GM23338 (cell line): Measurements from ENCODE around the gene KCNIP1. TPM values are rescaled to one million over a fixed set of nuclear protein-coding genes. Genes with fewer than 3 reads are reported as not detected.

Experiments used
- CREB1 ChIP-seq: fragments of 250-450 bp; sonication (Bioruptor Pico); IDR thresholded peaks from 2 replicates; pipeline ENCODE4 v1.5.0; 2020; ENCODE audit warnings: low read depth, mild to moderate bottlenecking, moderate library complexity
- JUNB ChIP-seq: IDR thresholded peaks from one replicate; pipeline ENCODE4 v1.6.1; 2016; ENCODE audit warnings: antibody characterized with exemption; ENCODE audit not compliant: unreplicated experiment
- NANOG ChIP-seq: IDR thresholded peaks from 2 replicates; pipeline ENCODE4 v1.6.1; 2016; ENCODE audit warnings: antibody characterized with exemption, borderline replicate concordance
- POLR2AphosphoS5 ChIP-seq: IDR thresholded peaks from 2 replicates; pipeline ENCODE4 v1.6.1; 2016; ENCODE audit warnings: antibody characterized with exemption, low read depth
- STAT1 ChIP-seq: IDR thresholded peaks from one replicate; pipeline ENCODE4 v1.6.1; 2016; ENCODE audit warnings: antibody characterized with exemption; ENCODE audit not compliant: unreplicated experiment
- ZNF114 ChIP-seq: fragments of 250-450 bp; sonication (Bioruptor Pico); IDR thresholded peaks from 2 replicates; pipeline ENCODE4 v1.5.0; 2020; ENCODE audit warnings: mild to moderate bottlenecking, moderate library complexity
- polyA plus RNA-seq: library from polyadenylated mRNA; unstranded; fragments of >200 nt; fragmentation: Nextera tagmentation; extraction: Ambion mirVana; gene quantifications from 2 replicates; pipeline ENCODE4 v1.2.1, GENCODE V29; 2016
- total RNA-seq: library from RNA; depleted of rRNA; stranded (reverse); fragments of >200 nt; shearing (Covaris generic); gene quantifications from 2 replicates; pipeline ENCODE4 v1.2.3, GENCODE V29; 2014
- TF ChIP-seq, protein P1 (sequence below): fragments of 250-450 bp; sonication (Bioruptor Pico); IDR thresholded peaks from 2 replicates; pipeline ENCODE4 v1.5.0; 2020; ENCODE audit warnings: mild to moderate bottlenecking, moderate library complexity
- TF ChIP-seq, protein P2 (sequence below): IDR thresholded peaks from one replicate; pipeline ENCODE4 v1.6.1; 2018; ENCODE audit warnings: antibody characterized with exemption; ENCODE audit not compliant: unreplicated experiment
- TF ChIP-seq, protein P3 (sequence below): IDR thresholded peaks from 2 replicates; pipeline ENCODE4 v1.6.1; 2016; ENCODE audit warnings: antibody characterized with exemption

Gene KCNIP1
- total and polyA plus RNA-seq, 2 experiments from 2014 or later: 0.31 to 0.87 TPM

DNA sequence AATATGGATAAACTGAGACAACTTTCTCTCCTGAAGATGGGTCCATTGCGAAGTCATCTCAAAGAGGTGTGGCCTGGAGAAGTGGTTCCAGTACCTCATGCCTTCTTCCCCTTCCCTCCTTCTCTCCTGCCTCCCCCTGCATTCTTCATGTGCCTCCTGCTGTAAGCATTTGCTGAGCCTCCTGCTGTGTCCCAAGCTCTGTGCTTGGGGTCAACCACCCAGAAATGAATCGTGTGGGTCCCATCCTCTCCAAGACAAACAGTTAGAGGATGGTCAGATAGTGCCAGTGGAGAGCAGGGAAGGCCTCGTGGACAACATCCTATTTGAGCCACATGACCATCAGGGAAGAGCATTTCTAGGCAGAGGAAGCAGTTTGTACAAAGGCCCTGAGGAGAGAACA, 53.5 kb downstream of the KCNIP1 start (continued):
- TF ChIP-seq, protein P1, sequence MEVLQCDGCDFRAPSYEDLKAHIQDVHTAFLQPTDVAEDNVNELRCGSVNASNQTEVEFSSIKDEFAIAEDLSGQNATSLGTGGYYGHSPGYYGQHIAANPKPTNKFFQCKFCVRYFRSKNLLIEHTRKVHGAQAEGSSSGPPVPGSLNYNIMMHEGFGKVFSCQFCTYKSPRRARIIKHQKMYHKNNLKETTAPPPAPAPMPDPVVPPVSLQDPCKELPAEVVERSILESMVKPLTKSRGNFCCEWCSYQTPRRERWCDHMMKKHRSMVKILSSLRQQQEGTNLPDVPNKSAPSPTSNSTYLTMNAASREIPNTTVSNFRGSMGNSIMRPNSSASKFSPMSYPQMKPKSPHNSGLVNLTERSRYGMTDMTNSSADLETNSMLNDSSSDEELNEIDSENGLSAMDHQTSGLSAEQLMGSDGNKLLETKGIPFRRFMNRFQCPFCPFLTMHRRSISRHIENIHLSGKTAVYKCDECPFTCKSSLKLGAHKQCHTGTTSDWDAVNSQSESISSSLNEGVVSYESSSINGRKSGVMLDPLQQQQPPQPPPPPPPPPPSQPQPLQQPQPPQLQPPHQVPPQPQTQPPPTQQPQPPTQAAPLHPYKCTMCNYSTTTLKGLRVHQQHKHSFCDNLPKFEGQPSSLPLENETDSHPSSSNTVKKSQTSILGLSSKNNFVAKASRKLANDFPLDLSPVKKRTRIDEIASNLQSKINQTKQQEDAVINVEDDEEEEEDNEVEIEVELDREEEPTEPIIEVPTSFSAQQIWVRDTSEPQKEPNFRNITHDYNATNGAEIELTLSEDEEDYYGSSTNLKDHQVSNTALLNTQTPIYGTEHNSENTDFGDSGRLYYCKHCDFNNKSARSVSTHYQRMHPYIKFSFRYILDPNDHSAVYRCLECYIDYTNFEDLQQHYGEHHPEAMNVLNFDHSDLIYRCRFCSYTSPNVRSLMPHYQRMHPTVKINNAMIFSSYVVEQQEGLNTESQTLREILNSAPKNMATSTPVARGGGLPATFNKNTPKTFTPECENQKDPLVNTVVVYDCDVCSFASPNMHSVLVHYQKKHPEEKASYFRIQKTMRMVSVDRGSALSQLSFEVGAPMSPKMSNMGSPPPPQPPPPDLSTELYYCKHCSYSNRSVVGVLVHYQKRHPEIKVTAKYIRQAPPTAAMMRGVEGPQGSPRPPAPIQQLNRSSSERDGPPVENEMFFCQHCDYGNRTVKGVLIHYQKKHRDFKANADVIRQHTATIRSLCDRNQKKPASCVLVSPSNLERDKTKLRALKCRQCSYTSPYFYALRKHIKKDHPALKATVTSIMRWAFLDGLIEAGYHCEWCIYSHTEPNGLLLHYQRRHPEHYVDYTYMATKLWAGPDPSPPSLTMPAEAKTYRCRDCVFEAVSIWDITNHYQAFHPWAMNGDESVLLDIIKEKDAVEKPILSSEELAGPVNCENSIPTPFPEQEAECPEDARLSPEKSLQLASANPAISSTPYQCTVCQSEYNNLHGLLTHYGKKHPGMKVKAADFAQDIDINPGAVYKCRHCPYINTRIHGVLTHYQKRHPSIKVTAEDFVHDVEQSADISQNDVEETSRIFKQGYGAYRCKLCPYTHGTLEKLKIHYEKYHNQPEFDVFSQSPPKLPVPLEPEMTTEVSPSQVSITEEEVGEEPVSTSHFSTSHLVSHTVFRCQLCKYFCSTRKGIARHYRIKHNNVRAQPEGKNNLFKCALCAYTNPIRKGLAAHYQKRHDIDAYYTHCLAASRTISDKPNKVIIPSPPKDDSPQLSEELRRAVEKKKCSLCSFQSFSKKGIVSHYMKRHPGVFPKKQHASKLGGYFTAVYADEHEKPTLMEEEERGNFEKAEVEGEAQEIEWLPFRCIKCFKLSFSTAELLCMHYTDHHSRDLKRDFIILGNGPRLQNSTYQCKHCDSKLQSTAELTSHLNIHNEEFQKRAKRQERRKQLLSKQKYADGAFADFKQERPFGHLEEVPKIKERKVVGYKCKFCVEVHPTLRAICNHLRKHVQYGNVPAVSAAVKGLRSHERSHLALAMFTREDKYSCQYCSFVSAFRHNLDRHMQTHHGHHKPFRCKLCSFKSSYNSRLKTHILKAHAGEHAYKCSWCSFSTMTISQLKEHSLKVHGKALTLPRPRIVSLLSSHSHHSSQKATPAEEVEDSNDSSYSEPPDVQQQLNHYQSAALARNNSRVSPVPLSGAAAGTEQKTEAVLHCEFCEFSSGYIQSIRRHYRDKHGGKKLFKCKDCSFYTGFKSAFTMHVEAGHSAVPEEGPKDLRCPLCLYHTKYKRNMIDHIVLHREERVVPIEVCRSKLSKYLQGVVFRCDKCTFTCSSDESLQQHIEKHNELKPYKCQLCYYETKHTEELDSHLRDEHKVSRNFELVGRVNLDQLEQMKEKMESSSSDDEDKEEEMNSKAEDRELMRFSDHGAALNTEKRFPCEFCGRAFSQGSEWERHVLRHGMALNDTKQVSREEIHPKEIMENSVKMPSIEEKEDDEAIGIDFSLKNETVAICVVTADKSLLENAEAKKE (CRISPR knock-in tag): no peak
- TF ChIP-seq CREB1 (CRISPR knock-in tag) (no peak), JUNB (no peak), STAT1 (no peak), ZNF114 (CRISPR knock-in tag) (no peak), NANOG (no peak), POLR2AphosphoS5 (no peak)
- TF ChIP-seq, protein P2, sequence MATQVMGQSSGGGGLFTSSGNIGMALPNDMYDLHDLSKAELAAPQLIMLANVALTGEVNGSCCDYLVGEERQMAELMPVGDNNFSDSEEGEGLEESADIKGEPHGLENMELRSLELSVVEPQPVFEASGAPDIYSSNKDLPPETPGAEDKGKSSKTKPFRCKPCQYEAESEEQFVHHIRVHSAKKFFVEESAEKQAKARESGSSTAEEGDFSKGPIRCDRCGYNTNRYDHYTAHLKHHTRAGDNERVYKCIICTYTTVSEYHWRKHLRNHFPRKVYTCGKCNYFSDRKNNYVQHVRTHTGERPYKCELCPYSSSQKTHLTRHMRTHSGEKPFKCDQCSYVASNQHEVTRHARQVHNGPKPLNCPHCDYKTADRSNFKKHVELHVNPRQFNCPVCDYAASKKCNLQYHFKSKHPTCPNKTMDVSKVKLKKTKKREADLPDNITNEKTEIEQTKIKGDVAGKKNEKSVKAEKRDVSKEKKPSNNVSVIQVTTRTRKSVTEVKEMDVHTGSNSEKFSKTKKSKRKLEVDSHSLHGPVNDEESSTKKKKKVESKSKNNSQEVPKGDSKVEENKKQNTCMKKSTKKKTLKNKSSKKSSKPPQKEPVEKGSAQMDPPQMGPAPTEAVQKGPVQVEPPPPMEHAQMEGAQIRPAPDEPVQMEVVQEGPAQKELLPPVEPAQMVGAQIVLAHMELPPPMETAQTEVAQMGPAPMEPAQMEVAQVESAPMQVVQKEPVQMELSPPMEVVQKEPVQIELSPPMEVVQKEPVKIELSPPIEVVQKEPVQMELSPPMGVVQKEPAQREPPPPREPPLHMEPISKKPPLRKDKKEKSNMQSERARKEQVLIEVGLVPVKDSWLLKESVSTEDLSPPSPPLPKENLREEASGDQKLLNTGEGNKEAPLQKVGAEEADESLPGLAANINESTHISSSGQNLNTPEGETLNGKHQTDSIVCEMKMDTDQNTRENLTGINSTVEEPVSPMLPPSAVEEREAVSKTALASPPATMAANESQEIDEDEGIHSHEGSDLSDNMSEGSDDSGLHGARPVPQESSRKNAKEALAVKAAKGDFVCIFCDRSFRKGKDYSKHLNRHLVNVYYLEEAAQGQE: no peak
- TF ChIP-seq, protein P3, sequence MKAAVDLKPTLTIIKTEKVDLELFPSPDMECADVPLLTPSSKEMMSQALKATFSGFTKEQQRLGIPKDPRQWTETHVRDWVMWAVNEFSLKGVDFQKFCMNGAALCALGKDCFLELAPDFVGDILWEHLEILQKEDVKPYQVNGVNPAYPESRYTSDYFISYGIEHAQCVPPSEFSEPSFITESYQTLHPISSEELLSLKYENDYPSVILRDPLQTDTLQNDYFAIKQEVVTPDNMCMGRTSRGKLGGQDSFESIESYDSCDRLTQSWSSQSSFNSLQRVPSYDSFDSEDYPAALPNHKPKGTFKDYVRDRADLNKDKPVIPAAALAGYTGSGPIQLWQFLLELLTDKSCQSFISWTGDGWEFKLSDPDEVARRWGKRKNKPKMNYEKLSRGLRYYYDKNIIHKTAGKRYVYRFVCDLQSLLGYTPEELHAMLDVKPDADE: no peak
